HFFc6 (cell line): ENCODE data around the gene USP25. TPM values are rescaled to one million over a fixed set of nuclear protein-coding genes. Genes with fewer than 3 reads are reported as not detected.

Source experiments
- DNase-seq: peaks from one replicate; pipeline ENCODE4 v3.0.0-alpha.2; 2018
- H3K27ac Mint-ChIP-seq: 2 replicates; pipeline ENCODE4 v1.8.0; 2020; ENCODE audit warnings: mild to moderate bottlenecking, mixed read lengths
- H3K27me3 Mint-ChIP-seq: 2 replicates; pipeline ENCODE4 v1.8.0; 2021; ENCODE audit warnings: mild to moderate bottlenecking, moderate library complexity, mixed read lengths; ENCODE audit not compliant: insufficient read depth
- H3K36me3 Mint-ChIP-seq: 2 replicates; pipeline ENCODE4 v1.8.0; 2021; ENCODE audit warnings: low read depth, mixed read lengths
- H3K4me1 Mint-ChIP-seq: 2 replicates; pipeline ENCODE4 v1.8.0; 2020; ENCODE audit warnings: low read depth, mixed read lengths
- H3K4me3 Mint-ChIP-seq: 2 replicates; pipeline ENCODE4 v1.8.0; 2020; ENCODE audit warnings: mild to moderate bottlenecking, moderate library complexity, mixed read lengths
- H3K9me3 Mint-ChIP-seq: 2 replicates; pipeline ENCODE4 v1.8.0; 2020; ENCODE audit warnings: mild to moderate bottlenecking, mixed read lengths
- long read RNA-seq: library from polyadenylated mRNA; unstranded; transcript quantifications from one replicate; pipeline ENCODE4 v2.0.0, GENCODE V29; 2019
- total RNA-seq, 6 experiments: library from RNA; stranded (reverse); fragmentation: NEBNext Ultra II Directional; extraction: Animal tissue kit (Norgen Biotek cat#: 25700); gene quantifications; 2 replicates in 1 of 6; 3 replicates in 5 of 6; pipeline ENCODE4 v1.2.3, GENCODE V29; 2021
- TF ChIP-seq, protein P1 (sequence below): fragments of 200-600 bp; sonication (generic); IDR thresholded peaks from 2 replicates; pipeline ENCODE4 v1.5.0; 2021; ENCODE audit warnings: antibody characterized with exemption, mild to moderate bottlenecking

The USP25 gene
- total RNA-seq, result 10 to 100 TPM; 13.8 to 18.3 (median 16.6) TPM
- long read RNA-seq, partial matches to known transcripts, result 5 of 6 reads
- long read RNA-seq, other reads (novel, unspliced or antisense), result 1 of 6 reads

- Mint-ChIP-seq H3K36me3 (no peaks in the 10 kb centered on the region), H3K4me1 (peaks cover 21% of the 10 kb centered on the region), H3K27me3 (peaks cover 13% of the 10 kb centered on the region), H3K9me3 (no peaks in the 10 kb centered on the region), H3K27ac (peak within 1 kb of the TSS; percentile 83), H3K4me3 (peak within 1 kb of the TSS; percentile 95)
- TF ChIP-seq, protein P1, sequence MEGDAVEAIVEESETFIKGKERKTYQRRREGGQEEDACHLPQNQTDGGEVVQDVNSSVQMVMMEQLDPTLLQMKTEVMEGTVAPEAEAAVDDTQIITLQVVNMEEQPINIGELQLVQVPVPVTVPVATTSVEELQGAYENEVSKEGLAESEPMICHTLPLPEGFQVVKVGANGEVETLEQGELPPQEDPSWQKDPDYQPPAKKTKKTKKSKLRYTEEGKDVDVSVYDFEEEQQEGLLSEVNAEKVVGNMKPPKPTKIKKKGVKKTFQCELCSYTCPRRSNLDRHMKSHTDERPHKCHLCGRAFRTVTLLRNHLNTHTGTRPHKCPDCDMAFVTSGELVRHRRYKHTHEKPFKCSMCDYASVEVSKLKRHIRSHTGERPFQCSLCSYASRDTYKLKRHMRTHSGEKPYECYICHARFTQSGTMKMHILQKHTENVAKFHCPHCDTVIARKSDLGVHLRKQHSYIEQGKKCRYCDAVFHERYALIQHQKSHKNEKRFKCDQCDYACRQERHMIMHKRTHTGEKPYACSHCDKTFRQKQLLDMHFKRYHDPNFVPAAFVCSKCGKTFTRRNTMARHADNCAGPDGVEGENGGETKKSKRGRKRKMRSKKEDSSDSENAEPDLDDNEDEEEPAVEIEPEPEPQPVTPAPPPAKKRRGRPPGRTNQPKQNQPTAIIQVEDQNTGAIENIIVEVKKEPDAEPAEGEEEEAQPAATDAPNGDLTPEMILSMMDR, result no peak
- DNase-seq, result peak; percentile 44
Observed at GRCh38 chr21:15729674-15730483, at the start of gene USP25. USP25 (plus strand) TSS chr21:15729982; CDS start chr21:15730394, 412 bp downstream.

DNA sequence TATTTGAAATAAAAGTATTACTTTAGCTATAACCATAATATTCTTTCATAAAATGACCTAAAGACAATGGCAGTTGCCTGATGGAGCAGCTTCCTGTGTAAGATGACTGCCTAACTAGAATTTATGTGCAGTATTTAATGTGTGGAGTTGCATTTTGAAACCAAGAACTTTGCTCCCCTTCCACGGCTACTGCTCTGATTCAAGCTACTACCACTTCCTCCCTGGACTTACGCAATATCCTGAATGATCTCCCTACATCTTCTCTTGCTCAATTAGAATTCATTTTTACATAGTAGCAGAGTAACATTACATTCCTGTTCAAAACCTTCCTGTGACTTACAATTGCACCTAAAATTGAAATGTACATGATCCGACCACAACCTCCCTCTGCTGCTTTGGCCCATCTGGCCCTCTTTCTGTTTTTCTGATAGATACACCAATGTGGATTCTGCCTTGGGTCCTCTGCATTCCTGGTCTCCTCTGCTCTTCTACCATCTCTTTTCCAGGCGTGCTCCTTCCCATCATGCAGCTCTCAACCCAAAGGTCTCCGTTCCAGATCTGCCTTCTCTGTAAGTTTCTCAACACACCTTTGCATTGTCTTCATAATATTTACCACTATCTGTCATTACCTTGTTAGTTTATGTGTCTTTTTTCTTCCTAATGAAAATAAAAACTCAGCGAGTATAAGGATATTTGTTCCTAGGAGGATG lies 47.4 kb upstream of the USP25 start:
- Mint-ChIP-seq H3K9me3 (peaks cover 14% of the 10 kb centered on the region), H3K36me3 (peaks cover 6% of the 10 kb centered on the region), H3K4me3 (0 out of 2 replicates have a peak overlapping the region, but pooled peaks have one; percentile 13), H3K4me1 (peaks cover 24% of the 10 kb centered on the region), H3K27ac (peak overlapping the region; percentile 34), H3K27me3 (no peaks in the 10 kb centered on the region)
- DNase-seq, result peak; percentile 30
- TF ChIP-seq, protein P1, result no peak

- DNase-seq, result peak; percentile 39
- Mint-ChIP-seq H3K27ac (no peak overlapping the region), H3K27me3 (no peaks in the 10 kb centered on the region), H3K4me3 (no peak overlapping the region), H3K4me1 (peaks cover 30% of the 10 kb centered on the region), H3K36me3 (peaks cover 6% of the 10 kb centered on the region), H3K9me3 (peaks cover 14% of the 10 kb centered on the region)
- TF ChIP-seq, protein P1, result no peak
Observed at GRCh38 chr21:15682977-15683376, 46.8 kb upstream of the USP25 start.

DNA sequence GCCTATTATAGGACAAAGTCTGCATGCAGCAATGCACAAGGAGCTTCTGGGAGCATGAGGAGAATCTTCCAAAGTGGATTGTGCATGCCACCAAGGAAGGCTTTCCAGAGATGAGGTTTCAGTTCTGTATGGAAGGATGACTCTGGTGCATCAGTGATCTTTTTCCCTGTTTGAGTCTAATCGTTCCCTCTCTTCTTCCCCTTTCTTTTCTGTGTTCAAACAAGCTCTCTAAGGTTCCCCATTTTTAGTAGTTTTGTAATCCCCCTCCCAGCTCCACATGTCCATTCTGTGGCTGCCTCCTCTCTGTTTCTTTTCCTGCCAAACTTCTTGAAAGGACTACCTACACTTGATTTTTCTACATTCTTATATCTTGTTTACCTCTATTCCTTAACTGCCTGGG lies 43.3 kb upstream of the USP25 start:
- peaks cover 52% of the 10 kb centered on the region for H3K4me1 Mint-ChIP-seq
- TF ChIP-seq, protein P1, result no peak
- DNase-seq, result no peak
- H3K27me3 Mint-ChIP-seq, result no peaks in the 10 kb centered on the region; the same call in 1 of the 2 replicates
- no peak overlapping the region for H3K4me3 Mint-ChIP-seq
- peaks cover 14% of the 10 kb centered on the region for H3K9me3 Mint-ChIP-seq
- H3K27ac Mint-ChIP-seq, result no peak overlapping the region
- H3K36me3 Mint-ChIP-seq, result peaks cover 6% of the 10 kb centered on the region

GRCh38 chr21:15687208-15687607 lies 42.6 kb upstream of the USP25 start:
- no peak overlapping the region for H3K4me3 Mint-ChIP-seq
- H3K4me1 Mint-ChIP-seq, result peaks cover 46% of the 10 kb centered on the region
- peaks cover 14% of the 10 kb centered on the region for H3K9me3 Mint-ChIP-seq
- peak; percentile 51 for DNase-seq
- peaks cover 6% of the 10 kb centered on the region for H3K36me3 Mint-ChIP-seq
- no peaks in the 10 kb centered on the region; the same call in 1 of the 2 replicates for H3K27me3 Mint-ChIP-seq
- H3K27ac Mint-ChIP-seq, result no peak overlapping the region
- TF ChIP-seq, protein P1, result no peak
